K562 (cell line): ENCODE results near the gene FAM98C. TPM values are rescaled to one million over a fixed set of nuclear protein-coding genes. Genes with fewer than 3 reads are reported as not detected.

Source experiments
- ARID1B ChIP-seq: fragments of 450-650 bp; IDR thresholded peaks from 2 replicates; pipeline ENCODE4 v1.6.1; 2016; ENCODE audit warnings: antibody characterized with exemption, mild to moderate bottlenecking, inconsistent platforms
- BRD9 ChIP-seq: fragments of 450-650 bp; IDR thresholded peaks from 2 replicates; pipeline ENCODE4 v1.6.1; 2018; ENCODE audit warnings: low read depth; ENCODE audit not compliant: partially characterized antibody
- CC2D1A ChIP-seq: fragments of 450-650 bp; IDR thresholded peaks from 2 replicates; pipeline ENCODE4 v1.6.1; 2017; ENCODE audit warnings: mild to moderate bottlenecking
- CCNT2 ChIP-seq: IDR thresholded peaks from 2 replicates; pipeline ENCODE4 v1.6.1; 2011; ENCODE audit warnings: borderline replicate concordance, low read depth, mild to moderate bottlenecking, moderate library complexity, mixed read lengths, low read length; ENCODE audit not compliant: insufficient read length; ENCODE audit errors: extremely low read depth
- FOXO4 ChIP-seq: fragments of 450-650 bp; formaldehyde crosslinking; IDR thresholded peaks from 2 replicates; pipeline ENCODE4 v1.4.0; 2020; ENCODE audit warnings: mild to moderate bottlenecking, moderate library complexity
- HES1 ChIP-seq: fragments of 450-650 bp; IDR thresholded peaks from 2 replicates; pipeline ENCODE4 v1.6.1; 2016; ENCODE audit warnings: low read depth, mild to moderate bottlenecking, moderate library complexity
- MTA1 ChIP-seq: fragments of 450-650 bp; IDR thresholded peaks from 2 replicates; pipeline ENCODE4 v1.6.1; 2017; ENCODE audit warnings: borderline replicate concordance
- POLR2AphosphoS5 ChIP-seq: IDR thresholded peaks from 2 replicates; pipeline ENCODE4 v1.6.1; 2011; ENCODE audit warnings: mild to moderate bottlenecking, low read depth, low read length, moderate library complexity; ENCODE audit not compliant: control insufficient read depth, insufficient read depth
- PRDM10 ChIP-seq: fragments of 450-650 bp; IDR thresholded peaks from 2 replicates; pipeline ENCODE4 v1.6.1; 2018; ENCODE audit not compliant: partially characterized antibody
- TEAD1 ChIP-seq, 2 experiments: fragments of 450-650 bp in 1 of 2; sonication (generic) in 1 of 2; formaldehyde crosslinking; IDR thresholded peaks; 2 replicates each; pipeline versions ENCODE4 v1.4.0 to v1.8.0; 2020 to 2022; ENCODE audit warnings: mild to moderate bottlenecking in 2 of 2, missing genetic modification reagents in 1 of 2
- UBTF ChIP-seq, 2 experiments: IDR thresholded peaks; 2 replicates each; pipeline ENCODE4 v1.6.1; 2012; ENCODE audit warnings: improper control_type of control experiment in 2 of 2, low read depth in 2 of 2, low read length in 2 of 2, borderline replicate concordance in 1 of 2
- ZNF277 ChIP-seq: fragments of 250-450 bp; sonication (Bioruptor Pico); IDR thresholded peaks from 2 replicates; pipeline ENCODE4 v1.8.0; 2022; ENCODE audit warnings: inconsistent platforms, mild to moderate bottlenecking, moderate library complexity, borderline replicate concordance
- ZNF785 ChIP-seq: fragments of 250-450 bp; sonication (Bioruptor Pico); IDR thresholded peaks from 2 replicates; pipeline ENCODE4 v1.4.0; 2020; ENCODE audit warnings: mild to moderate bottlenecking
- polyA plus RNA-seq, 8 experiments: library from polyadenylated mRNA; depleted of rRNA in 4 of 8; stranded (reverse) in 5 of 8; unstranded in 3 of 8; fragments of >200 nt; fragmentation: Nextera tagmentation in 2 of 8; fragmentation: Illumina TruSeq in 1 of 8; extraction: Ambion mirVana in 2 of 8; extraction: Trizol in 1 of 8; gene quantifications; 2 replicates each; pipeline versions ENCODE4 v1.2.1 to v1.2.3, GENCODE V29; 2011 to 2014; ENCODE audit warnings: inconsistent platforms in 1 of 8, missing spikeins in 1 of 8
- total RNA-seq, 7 experiments: library from RNA; depleted of rRNA in 6 of 7; stranded (reverse); fragments of >200 nt in 6 of 7; fragmentation: Illumina TruSeq in 2 of 7; extraction: Trizol in 2 of 7; gene quantifications; 2 replicates each; pipeline versions ENCODE4 v1.2.1 to v1.2.3, GENCODE V29; 2011 to 2021; ENCODE audit warnings: low replicate concordance in 1 of 7

Gene FAM98C
- total and polyA plus RNA-seq, 9 of the 15 experiments (the other 6 are each of a cell fraction or from before 2014, with no cell fraction given) = 1.7 to 43.8 (median 13.7) TPM

GRCh38 chr19:38387550-38388348 lies 15.1 kb upstream of the FAM98C start, which contains the start of gene GGN (continued):
- TF ChIP-seq UBTF (IDR thresholded peaks at IDR 0.05; ENCODE audit: borderline replicate concordance in 1 of 2, low read depth in 2 of 2, low read length in 2 of 2) (0 out of 4 replicates have a peak, but pooled peaks of 1 of the 2 experiments have one; percentile 29), ZNF785 (CRISPR knock-in tag) (no peak), TEAD1 (CRISPR knock-in tag; IDR thresholded peaks at IDR 0.05) (0 out of 4 replicates have a peak, but pooled peaks of 1 of the 2 experiments have one; percentile 10), BRD9 (no peak), ARID1B (0 out of 2 replicates have a peak, but pooled peaks have one; percentile 2), MTA1 (peak; percentile 16; the same call in 1 of the 2 replicates), FOXO4 (CRISPR knock-in tag) (no peak), CC2D1A (no peak), ZNF277 (CRISPR knock-in tag) (no peak), PRDM10 (peak; percentile 71), POLR2AphosphoS5 (no peak), CCNT2 (peak; percentile 46), HES1 (no peak)
